Measurements from ENCODE around the gene CMBL.
"Not testable (repeated sequence)": the region's sequence is repeated elsewhere in the genome, so short reads cannot be mapped to it uniquely, and the experiment has no call there.

Gene CMBL

DNA sequence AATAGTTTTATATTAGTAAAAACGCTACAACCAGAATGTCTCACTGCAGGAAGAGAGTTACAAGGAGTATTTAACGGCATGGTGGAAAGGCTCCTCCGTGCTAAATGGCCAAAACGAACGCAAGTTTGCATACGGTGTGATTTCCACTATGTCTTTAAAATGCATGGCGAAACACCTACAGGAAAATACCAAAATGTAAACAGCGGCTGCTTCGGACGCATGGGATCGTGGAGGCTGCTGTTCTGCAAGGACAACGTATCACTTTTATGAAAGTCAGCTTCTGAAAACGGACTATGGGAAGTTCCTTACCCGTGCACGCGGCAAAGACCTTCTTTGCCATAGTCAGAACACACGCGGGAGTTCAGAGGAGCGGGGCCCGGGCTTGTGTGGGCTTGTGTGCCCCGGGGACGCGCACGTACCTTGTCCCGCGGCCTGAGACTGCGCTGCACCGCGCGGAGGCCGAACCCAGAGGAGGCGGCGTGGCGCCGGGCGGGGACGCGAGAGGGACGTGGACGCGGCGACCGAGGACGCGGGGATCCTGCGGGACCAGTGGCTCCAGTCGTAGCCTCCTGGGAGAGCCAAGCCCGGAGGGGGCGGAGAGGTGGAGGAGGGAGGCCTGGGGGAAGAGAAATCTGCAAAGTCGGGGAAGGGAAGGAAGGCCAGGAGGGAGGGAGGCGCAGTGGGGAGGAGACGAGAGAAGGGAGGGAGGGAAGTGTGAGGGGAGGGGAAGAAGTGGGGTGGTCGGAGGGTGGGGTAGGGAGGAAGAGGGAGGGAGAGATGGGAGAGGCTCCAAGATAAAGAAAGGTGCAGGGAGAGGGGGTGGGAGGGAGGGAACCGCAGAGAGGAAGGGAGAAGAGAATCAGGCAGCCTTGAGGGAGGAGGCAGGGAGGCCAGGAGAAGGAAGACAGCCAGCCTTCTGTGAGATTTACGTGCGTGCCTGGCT, at the start of gene CMBL:
TSS of gene CMBL (minus strand) at position 697 of the 943 bp plus-strand sequence. CDS start 17,140 bp downstream, outside the sequence.
- peak; percentile 81 for DNase-seq

DNA sequence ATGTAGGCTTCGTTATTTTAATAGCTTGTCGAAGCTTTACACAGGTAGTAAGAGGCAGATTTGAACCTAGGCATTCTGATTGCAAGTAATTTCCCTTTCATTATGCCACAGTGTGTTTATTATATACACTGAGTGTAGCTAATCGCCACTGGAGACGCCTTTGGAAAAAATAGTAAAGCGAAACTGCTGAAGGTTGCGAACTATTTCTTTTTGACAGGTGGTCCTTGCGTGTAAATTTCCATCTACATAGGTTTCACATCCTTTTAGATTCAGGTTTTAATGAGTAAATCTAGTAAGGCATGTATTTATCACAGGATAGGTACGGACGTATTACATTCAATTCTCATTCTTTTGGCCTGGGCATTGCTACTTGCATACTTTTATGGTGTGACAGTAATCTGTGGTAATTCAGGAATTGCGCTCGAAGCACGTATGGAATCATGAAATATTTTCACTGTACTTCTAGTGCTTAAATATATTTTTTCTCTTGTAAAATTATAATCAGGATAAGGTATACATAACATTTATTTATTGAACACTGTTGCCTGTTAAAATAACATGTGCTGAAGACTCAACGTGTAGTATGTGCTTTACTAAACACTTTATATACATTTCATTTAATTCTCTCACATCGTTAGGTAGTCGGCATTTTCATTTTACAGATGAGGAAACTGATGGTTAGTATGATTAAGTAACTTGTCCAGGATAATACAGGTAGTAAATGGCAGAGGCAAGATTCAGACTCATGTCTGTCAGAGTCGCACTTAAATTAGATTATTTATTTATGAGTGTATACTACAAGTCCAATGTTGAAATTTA, 47.6 kb upstream of the CMBL start:
- DNase-seq = no peak

- no peak for DNase-seq
Measured at GRCh38 chr5:10354048-10354872, 46.6 kb upstream of the CMBL start.

GRCh38 chr5:10353241-10354047, 45.7 kb upstream of the CMBL start, which contains the start of gene MARCHF6:
TSS of gene MARCHF6 (plus strand) at chr5:10353695. CDS start at chr5:10353899, 204 bp downstream.
- DNase-seq = peak; percentile 98

DNA sequence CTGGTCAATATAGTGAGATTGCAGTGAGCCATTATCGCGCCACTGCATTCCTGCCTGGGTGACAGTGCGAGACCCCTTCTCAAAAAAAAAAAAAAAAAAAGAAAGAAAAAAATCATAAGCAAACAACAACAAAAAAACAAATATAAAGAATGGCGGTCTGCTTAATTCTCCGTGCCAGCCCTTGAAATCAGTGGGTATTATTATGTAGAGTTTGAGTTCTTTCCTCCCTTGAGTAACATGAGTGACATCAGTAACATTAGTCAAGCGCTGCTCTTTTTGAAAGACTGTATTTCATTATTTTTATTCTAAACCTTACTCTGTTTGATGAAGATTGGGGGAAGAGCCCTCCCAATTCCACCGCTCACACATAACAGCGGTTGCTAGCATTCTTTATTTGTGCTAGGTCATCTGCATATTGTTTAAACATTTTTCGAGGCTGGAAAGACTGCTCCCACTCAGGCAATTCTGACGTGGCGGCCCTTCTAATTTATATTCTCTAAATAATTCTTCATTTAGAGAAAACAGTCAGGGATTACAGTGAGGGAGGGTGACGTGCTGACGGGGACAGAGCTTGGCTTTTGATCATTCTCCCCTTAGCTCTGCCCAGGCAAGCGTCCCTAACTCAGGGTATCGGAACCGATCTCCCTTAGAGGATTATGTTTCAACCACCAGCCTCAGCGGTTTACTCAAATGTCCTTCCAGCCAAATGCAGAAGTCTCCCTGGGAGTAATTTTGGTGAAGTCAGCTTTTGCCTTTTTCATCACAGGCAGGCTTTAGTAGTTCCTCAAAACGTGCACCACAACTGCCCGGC, 44.9 kb upstream of the CMBL start:
- no peak for DNase-seq

- no peak for DNase-seq
Measured at GRCh38 chr5:10351919-10352318, 44.2 kb upstream of the CMBL start.

GRCh38 chr5:10351199-10351905, 43.6 kb upstream of the CMBL start:
- DNase-seq = peak; percentile 28

GRCh38 chr5:10348258-10348657, 40.6 kb upstream of the CMBL start:
- no peak for DNase-seq

- not testable (repeated sequence) for DNase-seq
Measured at GRCh38 chr5:10344461-10345106, 36.9 kb upstream of the CMBL start.

- no peak for DNase-seq
Measured at GRCh38 chr5:10343486-10343885, 35.8 kb upstream of the CMBL start.

- no peak for DNase-seq
Measured at GRCh38 chr5:10339958-10340357, 32.3 kb upstream of the CMBL start.

DNA sequence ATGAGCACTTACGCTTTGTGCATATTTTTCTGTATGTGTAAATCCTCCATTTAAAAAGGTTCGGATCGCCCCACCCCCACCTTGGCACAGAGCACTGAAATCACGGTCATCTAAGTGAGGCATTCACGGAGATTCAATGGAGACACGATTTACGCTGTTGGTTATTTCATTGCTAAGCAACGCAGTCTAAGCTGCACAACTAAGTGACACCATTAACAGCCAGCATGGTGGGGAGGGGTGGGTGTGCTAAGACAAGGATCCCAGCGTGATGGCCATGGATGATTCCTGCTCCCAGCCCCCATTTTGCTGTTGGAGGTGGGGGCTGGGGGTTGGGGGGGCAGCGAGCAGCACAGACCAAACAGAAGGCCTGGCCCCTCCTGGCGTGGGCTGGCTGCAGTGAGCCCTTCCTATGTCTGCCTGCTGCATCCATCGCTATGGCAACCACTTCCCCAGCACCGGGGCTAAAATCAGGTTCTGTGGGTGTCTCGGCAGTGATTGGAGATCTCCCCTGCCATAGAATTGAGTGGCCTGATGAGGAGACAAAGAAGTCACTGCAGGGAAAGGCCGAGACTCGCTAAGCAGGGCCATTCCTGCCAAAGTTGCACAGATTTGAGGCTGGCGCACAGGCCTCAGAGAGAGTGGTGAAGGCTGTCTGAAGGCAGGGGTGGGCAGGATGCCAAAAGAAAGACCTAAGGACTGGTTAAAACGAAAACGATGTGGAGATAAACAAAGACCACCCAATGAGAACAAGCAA, 31.5 kb upstream of the CMBL start:
- DNase-seq = no peak

GRCh38 chr5:10338686-10339057, 31.0 kb upstream of the CMBL start:
- DNase-seq = no peak

DNA sequence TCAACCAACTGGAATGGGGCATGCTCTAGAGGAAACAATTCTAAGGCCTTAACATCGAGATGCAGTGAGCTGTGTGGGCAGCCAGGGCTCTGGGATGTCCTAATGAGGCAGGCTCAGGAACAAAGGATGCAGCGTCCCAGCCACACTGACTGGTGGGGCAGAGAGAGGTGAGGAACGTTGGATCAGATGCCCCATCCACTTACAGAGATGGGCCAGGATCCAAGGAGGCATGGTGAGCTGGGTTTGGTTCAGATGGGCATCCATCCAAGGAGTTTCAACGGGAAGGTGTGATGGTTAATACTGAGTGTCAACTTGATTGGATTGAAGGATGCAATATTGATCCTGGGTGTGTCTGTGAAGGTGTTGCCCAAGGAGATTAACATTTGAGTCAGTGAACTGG, 30.3 kb upstream of the CMBL start:
- DNase-seq = no peak

GRCh38 chr5:10337107-10337506, 29.4 kb upstream of the CMBL start:
- DNase-seq = no peak

GRCh38 chr5:10335711-10336470, 28.2 kb upstream of the CMBL start:
- DNase-seq = no peak

DNA sequence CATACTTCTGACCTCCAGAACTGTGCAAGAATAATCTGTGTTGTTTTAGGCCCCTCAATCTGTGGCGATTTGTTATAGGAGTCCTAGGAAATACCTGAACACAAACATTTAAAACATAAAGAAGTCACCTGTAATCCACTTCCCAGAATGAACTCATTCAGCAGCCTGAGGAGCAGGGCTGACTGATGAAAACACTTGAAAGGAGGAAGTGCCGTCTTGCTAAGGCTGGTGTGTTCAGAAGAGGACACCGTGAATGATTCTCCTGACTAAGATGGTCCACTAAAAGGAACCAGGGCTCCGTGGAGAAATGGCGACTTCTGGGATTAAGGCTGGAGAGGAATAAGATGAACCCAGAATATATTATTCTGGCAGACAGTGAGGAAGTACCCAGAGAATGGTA, 27.1 kb upstream of the CMBL start:
- DNase-seq = no peak

Data from NCI-H510A (cell line).